ENCODE data around the gene CATSPER4. TPM values are rescaled to one million over a fixed set of nuclear protein-coding genes. Genes with fewer than 3 reads are reported as not detected.

Gene CATSPER4
- total and polyA plus RNA-seq, 2 experiments from 2014 or later: 0.31 TPM; not detected in 1

GRCh38 chr1:26169669-26170471, 20.5 kb upstream of the CATSPER4 start, which contains the start of gene ZNF593:
TSS of gene ZNF593 (plus strand) at chr1:26169908. CDS start at chr1:26169984, 76 bp downstream.
- no peaks in the 10 kb centered on the region for H4K20me1 ChIP-seq (replicated peaks; ENCODE audit: insufficient read depth)
- Mint-ChIP-seq H3K27ac (peak within 1 kb of the TSS; percentile 84), H3K36me3 (ENCODE audit: low read depth) (no peaks in the 10 kb centered on the region; the same call in 2 of the 3 replicates), H3K4me1 (peaks cover 21% of the 10 kb centered on the region), H3K9me3 (no peaks in the 10 kb centered on the region), H3K27me3 (ENCODE audit: insufficient read depth, low read depth, poor library complexity) (peaks cover 40% of the 10 kb centered on the region), H3K4me3 (peak within 1 kb of the TSS; percentile 88)
- peaks cover 20% of the 10 kb centered on the region for H3K4me1 ChIP-seq (ENCODE audit: insufficient read depth)
- peak within 1 kb of the TSS; percentile 94 for H3K4me3 ChIP-seq
- H3K9me2 ChIP-seq (ENCODE audit: insufficient read depth): no peaks in the 10 kb centered on the region
- no peaks in the 10 kb centered on the region for H3F3A ChIP-seq (replicated peaks; ENCODE audit: low read depth)
- H3K36me3 ChIP-seq (ENCODE audit: insufficient read depth): no peaks in the 10 kb centered on the region
- peak within 1 kb of the TSS; percentile 99 for H3K4me2 ChIP-seq
- H3K79me2 ChIP-seq (replicated peaks; ENCODE audit: insufficient read depth): 0 out of 2 replicates have a peak, but pooled peaks cover 4% of the 10 kb centered on the region
- TF ChIP-seq REST (IDR thresholded peaks at IDR 0.05; ENCODE audit: unreplicated experiment): no peak
- TF ChIP-seq CTCF (conservative IDR thresholded peaks at IDR 0.05; ENCODE audit: low read depth in 2 of 2): peak; percentile 69 to 92
- TF ChIP-seq JUNB (IDR thresholded peaks at IDR 0.05; ENCODE audit: unreplicated experiment): no peak
- no peak; the same call in 1 of the 2 replicates for TF ChIP-seq ETS1 (IDR thresholded peaks at IDR 0.05)
- TF ChIP-seq POLR2AphosphoS5 (IDR thresholded peaks at IDR 0.05; ENCODE audit: low read depth): peak; percentile 94
- TF ChIP-seq EZH2 (IDR thresholded peaks at IDR 0.05; ENCODE audit: low read depth, unreplicated experiment): no peak
- TF ChIP-seq ZNF331 (CRISPR knock-in tag; IDR thresholded peaks at IDR 0.05; ENCODE audit: low read depth): 0 out of 2 replicates have a peak, but pooled peaks have one; percentile 24
- no peak for TF ChIP-seq EZH2phosphoT487 (IDR thresholded peaks at IDR 0.05; ENCODE audit: unreplicated experiment)
- TF ChIP-seq ZNF114 (CRISPR knock-in tag; IDR thresholded peaks at IDR 0.05): no peak
- TF ChIP-seq ZNF462 (CRISPR knock-in tag; IDR thresholded peaks at IDR 0.05): no peak
- TF ChIP-seq STAT1 (IDR thresholded peaks at IDR 0.05; ENCODE audit: unreplicated experiment): no peak
- peak; percentile 100 for TF ChIP-seq CREB1 (CRISPR knock-in tag; IDR thresholded peaks at IDR 0.05; ENCODE audit: low read depth)
- 0 out of 2 replicates have a peak, but pooled peaks have one; percentile 21 for TF ChIP-seq NANOG (IDR thresholded peaks at IDR 0.05; ENCODE audit: borderline replicate concordance)
- ATAC-seq: peak; percentile 82
- peak; percentile 93 for DNase-seq (ENCODE audit: low spot score)
- peaks cover 26% of the 10 kb centered on the region for H3K27me3 ChIP-seq (ENCODE audit: insufficient read depth)
- no peak within 1 kb of the TSS for H3K27ac ChIP-seq (ENCODE audit: low read depth)
- H2AFZ ChIP-seq: peak within 1 kb of the TSS; percentile 83

Measured in GM23338 (cell line).